Neural cell (in vitro differentiated cells): ENCODE data around the gene SRPX. TPM values are rescaled to one million over a fixed set of nuclear protein-coding genes. Genes with fewer than 3 reads are reported as not detected.

Experiments used
- H2AFZ ChIP-seq: fragments of 200-600, 300-800 bp; sonication (generic), shearing (Covaris generic); 2 replicates; pipeline ENCODE4 v1.6.0; 2014; ENCODE audit warnings: low read depth, mild to moderate bottlenecking, antibody characterized with exemption, low read length, moderate library complexity
- H3F3A ChIP-seq: fragments of 200-600 bp; shearing (Covaris generic); 2 replicates; pipeline ENCODE4 v1.6.1; 2016; ENCODE audit warnings: mild to moderate bottlenecking, moderate library complexity, mixed read lengths, antibody characterized with exemption, low read length; ENCODE audit not compliant: insufficient read depth, poor library complexity, severe bottlenecking
- H3K27ac ChIP-seq: fragments of 200-600, 300-800 bp; sonication (generic), shearing (Covaris generic); 2 replicates; pipeline ENCODE4 v1.5.1; 2014; ENCODE audit warnings: mild to moderate bottlenecking, low read length, moderate library complexity
- H3K27me3 ChIP-seq: fragments of 300-800, 200-600 bp; sonication (generic), shearing (Covaris generic); 2 replicates; pipeline ENCODE4 v1.6.0; 2014; ENCODE audit warnings: mild to moderate bottlenecking, low read depth, low read length, moderate library complexity; ENCODE audit not compliant: insufficient read depth
- H3K36me3 ChIP-seq: fragments of 300-800, 200-600 bp; sonication (generic), shearing (Covaris generic); 2 replicates; pipeline ENCODE4 v1.5.1; 2014; ENCODE audit warnings: mild to moderate bottlenecking, antibody characterized with exemption, low read length, moderate library complexity; ENCODE audit not compliant: insufficient read depth
- H3K4me2 ChIP-seq: fragments of 300-800, 200-600 bp; sonication (generic), shearing (Covaris generic); 2 replicates; pipeline ENCODE4 v1.6.0; 2014; ENCODE audit warnings: mild to moderate bottlenecking, low read length
- H3K4me3 ChIP-seq: fragments of 300-800, 200-600 bp; sonication (generic), shearing (Covaris generic); 2 replicates; pipeline ENCODE4 v1.5.1; 2014; ENCODE audit warnings: mild to moderate bottlenecking, low read length, moderate library complexity
- H3K79me2 ChIP-seq: fragments of 200-600 bp; shearing (Covaris generic); replicated peaks from 2 replicates; pipeline ENCODE4 v1.6.0; 2014; ENCODE audit warnings: mild to moderate bottlenecking, low read length, moderate library complexity; ENCODE audit not compliant: insufficient read depth
- H3K9ac ChIP-seq: fragments of 300-800, 200-600 bp; sonication (generic), shearing (Covaris generic); 2 replicates; pipeline ENCODE4 v1.6.1; 2016; ENCODE audit warnings: mild to moderate bottlenecking, low read length, mixed read lengths
- H3K9me2 ChIP-seq: fragments of 200-600 bp; shearing (Covaris generic); 2 replicates; pipeline ENCODE4 v1.6.1; 2016; ENCODE audit warnings: mild to moderate bottlenecking, low read length, mixed read lengths; ENCODE audit not compliant: insufficient read depth
- H3K9me3 ChIP-seq: fragments of 200-600, 300-800 bp; sonication (generic), shearing (Covaris generic); 2 replicates; pipeline ENCODE4 v1.6.1; 2016; ENCODE audit warnings: mild to moderate bottlenecking, mixed run types, low read length, moderate library complexity, mixed read lengths
- H4K20me1 ChIP-seq: fragments of 200-600 bp; shearing (Covaris generic); 2 replicates; pipeline ENCODE4 v1.6.1; 2016; ENCODE audit warnings: mild to moderate bottlenecking, mixed run types; ENCODE audit not compliant: insufficient read depth
- EP300 ChIP-seq: fragments of 450-650 bp; conservative IDR thresholded peaks from 2 replicates; pipeline ENCODE4 v1.6.1; 2014; ENCODE audit warnings: antibody characterized with exemption, mild to moderate bottlenecking, moderate library complexity; ENCODE audit not compliant: poor library complexity, severe bottlenecking
- EZH2 ChIP-seq: fragments of 200-600, 300-800 bp; shearing (Covaris generic), sonication (generic); IDR thresholded peaks from 2 replicates; pipeline ENCODE4 v1.6.1; 2014; ENCODE audit warnings: antibody characterized with exemption, low read length, borderline replicate concordance, mild to moderate bottlenecking; ENCODE audit not compliant: insufficient read depth, poor library complexity, severe bottlenecking
- MXI1 ChIP-seq: fragments of 450-650 bp; conservative IDR thresholded peaks from 2 replicates; pipeline ENCODE4 v1.6.1; 2014; ENCODE audit warnings: antibody characterized with exemption, mild to moderate bottlenecking; ENCODE audit not compliant: poor library complexity, severe bottlenecking
- POLR2AphosphoS5 ChIP-seq: IDR thresholded peaks from 2 replicates; pipeline ENCODE4 v1.6.1; 2012
- RAD21 ChIP-seq: fragments of 450-650 bp; conservative IDR thresholded peaks from 2 replicates; pipeline ENCODE4 v1.6.1; 2014; ENCODE audit warnings: antibody characterized with exemption, mild to moderate bottlenecking, moderate library complexity
- REST ChIP-seq: IDR thresholded peaks from 2 replicates; pipeline ENCODE4 v1.6.1; 2012; ENCODE audit warnings: borderline replicate concordance
- SMC3 ChIP-seq: fragments of 450-650 bp; conservative IDR thresholded peaks from 2 replicates; pipeline ENCODE4 v1.6.1; 2014; ENCODE audit warnings: antibody characterized with exemption, mild to moderate bottlenecking, moderate library complexity; ENCODE audit not compliant: poor library complexity
- TAF1 ChIP-seq: IDR thresholded peaks from 2 replicates; pipeline ENCODE4 v1.6.1; 2012; ENCODE audit warnings: low read depth
- polyA plus RNA-seq: library from polyadenylated mRNA; depleted of rRNA; stranded (reverse); fragments of >200 nt; gene quantifications from 2 replicates; pipeline ENCODE4 v1.2.3, GENCODE V29; 2014
- TF ChIP-seq, protein P1 (sequence below): fragments of 450-650 bp; IDR thresholded peaks from 2 replicates; pipeline ENCODE4 v1.5.1; 2014; ENCODE audit warnings: antibody characterized with exemption, mild to moderate bottlenecking, moderate library complexity; ENCODE audit not compliant: poor library complexity, severe bottlenecking

Gene SRPX
- polyA plus RNA-seq, 1 donor from 2014 or later, result 0.52 TPM

DNA sequence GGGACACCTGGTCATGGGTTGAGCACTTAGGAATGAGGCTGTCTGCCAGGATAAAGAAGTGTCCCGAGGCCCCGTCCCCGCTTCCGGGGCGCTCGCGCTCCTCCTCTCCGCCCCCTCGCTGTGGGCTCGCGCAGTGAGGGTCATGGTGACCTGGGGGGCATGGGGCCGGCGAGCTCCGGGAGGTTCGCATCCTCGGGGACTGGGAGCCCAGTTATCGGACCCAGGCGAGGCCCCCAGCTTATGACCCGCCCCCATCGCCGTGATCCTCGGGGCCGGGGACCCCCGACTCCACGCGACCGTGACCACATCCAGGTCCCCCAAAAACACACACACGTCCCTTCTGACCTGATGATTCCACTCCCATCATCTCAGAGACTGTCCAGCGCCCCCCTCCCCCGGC, 35.3 kb upstream of the SRPX start:
- H3K79me2 ChIP-seq, result no peaks in the 10 kb centered on the region
- no peak overlapping the region for H3K4me2 ChIP-seq
- H2AFZ ChIP-seq, result no peak overlapping the region
- no peaks in the 10 kb centered on the region for H3F3A ChIP-seq
- no peak overlapping the region for H3K9ac ChIP-seq
- H3K9me2 ChIP-seq, result no peaks in the 10 kb centered on the region
- H3K9me3 ChIP-seq, result no peaks in the 10 kb centered on the region
- no peaks in the 10 kb centered on the region for H4K20me1 ChIP-seq
- H3K27me3 ChIP-seq, result no peaks in the 10 kb centered on the region
- no peaks in the 10 kb centered on the region for H3K36me3 ChIP-seq
- no peak overlapping the region for H3K4me3 ChIP-seq
- no peak for TF ChIP-seq RAD21
- no peak for TF ChIP-seq SMC3
- no peak for TF ChIP-seq EZH2
- TF ChIP-seq, protein P1, sequence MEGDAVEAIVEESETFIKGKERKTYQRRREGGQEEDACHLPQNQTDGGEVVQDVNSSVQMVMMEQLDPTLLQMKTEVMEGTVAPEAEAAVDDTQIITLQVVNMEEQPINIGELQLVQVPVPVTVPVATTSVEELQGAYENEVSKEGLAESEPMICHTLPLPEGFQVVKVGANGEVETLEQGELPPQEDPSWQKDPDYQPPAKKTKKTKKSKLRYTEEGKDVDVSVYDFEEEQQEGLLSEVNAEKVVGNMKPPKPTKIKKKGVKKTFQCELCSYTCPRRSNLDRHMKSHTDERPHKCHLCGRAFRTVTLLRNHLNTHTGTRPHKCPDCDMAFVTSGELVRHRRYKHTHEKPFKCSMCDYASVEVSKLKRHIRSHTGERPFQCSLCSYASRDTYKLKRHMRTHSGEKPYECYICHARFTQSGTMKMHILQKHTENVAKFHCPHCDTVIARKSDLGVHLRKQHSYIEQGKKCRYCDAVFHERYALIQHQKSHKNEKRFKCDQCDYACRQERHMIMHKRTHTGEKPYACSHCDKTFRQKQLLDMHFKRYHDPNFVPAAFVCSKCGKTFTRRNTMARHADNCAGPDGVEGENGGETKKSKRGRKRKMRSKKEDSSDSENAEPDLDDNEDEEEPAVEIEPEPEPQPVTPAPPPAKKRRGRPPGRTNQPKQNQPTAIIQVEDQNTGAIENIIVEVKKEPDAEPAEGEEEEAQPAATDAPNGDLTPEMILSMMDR, result no peak
- TF ChIP-seq TAF1, result no peak
- TF ChIP-seq EP300, result no peak
- no peak for TF ChIP-seq MXI1
- TF ChIP-seq REST, result no peak
- no peak for TF ChIP-seq POLR2AphosphoS5
- H3K27ac ChIP-seq, result no peak overlapping the region

DNA sequence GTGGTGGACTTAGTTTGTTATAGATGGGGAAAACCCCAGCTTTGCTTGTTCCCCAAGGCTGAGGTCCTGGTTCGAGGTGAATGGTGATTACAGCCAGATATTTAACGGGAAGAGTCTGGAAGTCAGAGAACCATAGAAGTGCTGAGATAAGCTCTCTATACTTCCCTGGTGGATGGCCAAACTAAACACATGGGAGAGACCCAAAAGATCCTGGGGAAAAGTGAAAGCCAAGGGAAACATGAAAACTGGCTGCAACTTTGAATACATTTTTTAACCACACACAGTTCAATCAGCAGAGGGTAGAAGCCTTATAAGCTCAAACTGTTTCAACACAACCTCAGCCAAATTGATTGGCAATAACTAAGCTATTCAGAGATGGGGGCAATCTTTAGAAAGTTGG, 29.3 kb upstream of the SRPX start:
- Histone ChIP-seq H3K27ac (no peak overlapping the region), H3K4me2 (no peak overlapping the region), H3K36me3 (no peaks in the 10 kb centered on the region), H3K9me2 (no peaks in the 10 kb centered on the region), H3K4me3 (no peak overlapping the region), H4K20me1 (no peaks in the 10 kb centered on the region), H3K9ac (no peak overlapping the region), H3F3A (no peaks in the 10 kb centered on the region), H3K79me2 (no peaks in the 10 kb centered on the region), H3K27me3 (no peaks in the 10 kb centered on the region), H2AFZ (no peak overlapping the region), H3K9me3 (no peaks in the 10 kb centered on the region)
- TF ChIP-seq RAD21 (no peak), EP300 (no peak), REST (no peak), SMC3 (no peak), EZH2 (no peak)
- TF ChIP-seq, protein P1, result no peak
